Measurements from ENCODE around the gene PAPOLA.
A peak's percentile ranks its signal among the peaks of the same experiment; 100 is the strongest.

Gene PAPOLA

DNA sequence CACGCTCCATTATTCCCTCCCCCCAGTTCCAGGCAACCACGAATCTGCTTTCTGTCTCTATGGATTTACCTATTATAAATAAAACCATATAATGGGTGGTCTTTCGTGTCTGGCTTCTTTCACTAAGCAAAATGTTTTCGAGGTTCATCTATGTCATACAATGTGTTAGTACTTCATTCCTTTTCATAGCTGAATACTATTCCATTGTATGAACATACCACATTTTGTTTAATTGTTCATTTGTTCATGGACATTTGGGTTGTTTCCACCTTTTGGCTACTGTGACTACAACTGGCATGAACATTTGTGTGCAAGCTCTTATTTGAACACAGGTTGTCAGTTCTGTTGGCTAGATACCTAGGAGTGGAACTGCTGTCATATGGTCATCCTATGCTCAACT is 12.9 kb upstream of the PAPOLA start:
- TF ChIP-seq, protein P1, sequence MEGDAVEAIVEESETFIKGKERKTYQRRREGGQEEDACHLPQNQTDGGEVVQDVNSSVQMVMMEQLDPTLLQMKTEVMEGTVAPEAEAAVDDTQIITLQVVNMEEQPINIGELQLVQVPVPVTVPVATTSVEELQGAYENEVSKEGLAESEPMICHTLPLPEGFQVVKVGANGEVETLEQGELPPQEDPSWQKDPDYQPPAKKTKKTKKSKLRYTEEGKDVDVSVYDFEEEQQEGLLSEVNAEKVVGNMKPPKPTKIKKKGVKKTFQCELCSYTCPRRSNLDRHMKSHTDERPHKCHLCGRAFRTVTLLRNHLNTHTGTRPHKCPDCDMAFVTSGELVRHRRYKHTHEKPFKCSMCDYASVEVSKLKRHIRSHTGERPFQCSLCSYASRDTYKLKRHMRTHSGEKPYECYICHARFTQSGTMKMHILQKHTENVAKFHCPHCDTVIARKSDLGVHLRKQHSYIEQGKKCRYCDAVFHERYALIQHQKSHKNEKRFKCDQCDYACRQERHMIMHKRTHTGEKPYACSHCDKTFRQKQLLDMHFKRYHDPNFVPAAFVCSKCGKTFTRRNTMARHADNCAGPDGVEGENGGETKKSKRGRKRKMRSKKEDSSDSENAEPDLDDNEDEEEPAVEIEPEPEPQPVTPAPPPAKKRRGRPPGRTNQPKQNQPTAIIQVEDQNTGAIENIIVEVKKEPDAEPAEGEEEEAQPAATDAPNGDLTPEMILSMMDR (IDR thresholded peaks at IDR 0.05; ENCODE audit: extremely low read depth, missing control alignments), result no peak
- DNase-seq (ENCODE audit: low spot score), result no peak

DNA sequence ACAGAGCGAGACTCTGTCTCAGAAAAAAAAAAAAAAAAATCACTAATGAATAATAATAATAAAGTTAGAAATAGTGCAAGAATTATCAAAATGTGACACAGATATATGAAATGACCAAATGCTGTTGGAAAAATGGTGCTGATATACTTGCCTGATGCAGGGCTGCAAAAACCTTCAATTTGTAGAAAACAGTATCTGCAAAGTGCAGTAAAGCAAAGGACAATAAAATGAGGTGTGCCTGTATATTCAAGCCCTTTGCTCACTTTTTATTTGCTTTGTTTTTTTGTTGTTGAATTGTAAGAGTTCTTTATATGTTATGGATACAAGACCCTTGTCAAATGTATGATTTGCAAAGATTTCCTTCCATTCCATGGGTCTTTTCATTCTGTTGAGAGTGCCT is 9.0 kb upstream of the PAPOLA start:
- TF ChIP-seq, protein P1 (IDR thresholded peaks at IDR 0.05; ENCODE audit: extremely low read depth, missing control alignments), result no peak
- DNase-seq (ENCODE audit: low spot score), result no peak

DNA sequence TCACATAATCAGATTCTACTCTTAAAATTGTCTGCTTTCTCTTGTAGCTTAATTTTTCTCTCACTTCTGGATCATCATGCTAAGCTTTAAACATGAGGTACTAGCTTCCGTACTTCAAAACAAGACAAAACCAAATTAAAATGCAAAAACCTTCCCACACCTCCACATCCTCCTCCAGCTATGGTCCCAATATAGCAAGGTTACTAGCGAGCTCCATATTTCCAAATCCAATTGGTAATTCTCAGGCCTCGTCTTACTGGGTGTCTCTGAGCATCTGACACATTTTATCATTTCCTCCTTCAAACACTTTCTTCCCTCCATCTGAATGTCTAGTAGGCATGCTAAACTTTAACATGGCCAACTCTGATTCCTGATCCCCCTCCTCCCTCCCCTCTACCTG is 7.9 kb upstream of the PAPOLA start:
- DNase-seq (ENCODE audit: low spot score), result no peak
- TF ChIP-seq, protein P1 (IDR thresholded peaks at IDR 0.05; ENCODE audit: extremely low read depth, missing control alignments), result no peak

DNA sequence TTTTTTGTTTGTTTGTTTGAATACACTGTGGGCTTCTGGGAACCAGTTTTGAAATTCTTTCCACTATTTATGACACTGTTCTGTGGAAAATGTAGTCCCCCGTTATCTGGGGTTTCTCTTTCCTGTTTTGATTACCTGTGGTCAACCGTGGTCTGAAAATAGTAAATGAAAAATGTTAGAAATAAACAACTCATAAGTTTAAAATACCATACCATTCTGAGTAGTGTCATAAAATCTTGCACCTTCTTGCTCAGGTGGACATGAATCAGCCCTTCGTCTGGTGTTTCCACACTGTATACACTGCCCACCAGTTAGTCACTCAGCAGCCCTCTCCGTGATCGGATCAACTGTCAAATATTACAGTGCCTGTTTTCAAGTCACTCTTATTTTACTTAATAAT is 5.1 kb upstream of the PAPOLA start:
- DNase-seq (ENCODE audit: low spot score), result peak; percentile 38
- TF ChIP-seq, protein P1 (IDR thresholded peaks at IDR 0.05; ENCODE audit: extremely low read depth, missing control alignments), result no peak

DNA sequence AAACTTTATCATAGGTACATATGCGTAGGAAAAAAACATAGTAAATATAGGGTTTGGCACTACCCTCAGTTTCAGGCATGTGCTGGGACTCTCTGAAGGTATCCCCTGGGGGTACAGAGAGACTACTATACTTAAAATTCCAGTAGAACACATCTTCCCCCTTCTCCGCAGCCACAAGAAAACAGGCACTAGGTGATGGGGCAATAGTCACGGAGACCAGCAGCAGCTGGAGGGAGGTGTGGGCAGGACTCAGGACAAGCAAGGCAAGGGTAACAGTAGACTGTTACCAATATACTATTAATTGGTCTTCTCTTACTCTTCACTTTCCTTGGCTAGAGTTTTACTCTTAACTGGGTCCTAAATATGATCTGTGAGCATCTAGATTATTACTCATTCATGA is 4.6 kb upstream of the PAPOLA start:
- TF ChIP-seq, protein P1 (IDR thresholded peaks at IDR 0.05; ENCODE audit: extremely low read depth, missing control alignments), result no peak
- DNase-seq (ENCODE audit: low spot score), result no peak

DNA sequence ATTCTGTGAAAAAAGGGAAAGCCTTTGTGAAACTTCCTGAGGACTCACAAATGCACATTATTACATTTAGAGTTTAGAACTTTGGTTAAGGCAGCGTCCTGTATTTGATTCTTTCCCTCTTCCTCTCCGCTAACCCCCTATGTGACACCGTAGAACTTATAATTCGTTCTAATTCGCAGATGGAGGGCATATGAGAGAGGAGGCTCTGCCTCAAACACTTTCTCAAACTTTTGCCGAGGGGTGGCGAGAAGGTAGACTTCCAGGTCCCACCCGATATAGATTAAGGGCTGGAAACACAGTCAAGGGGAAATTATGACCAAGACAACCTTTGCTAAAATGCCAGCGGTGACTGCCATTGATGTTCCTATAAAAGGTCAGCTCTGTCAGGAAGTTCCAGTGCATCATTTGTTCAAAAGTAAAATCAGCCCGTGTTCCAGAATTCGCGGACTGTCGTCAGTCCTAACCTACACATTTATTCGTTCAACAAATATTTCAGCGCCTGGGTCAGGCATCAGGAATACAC is 904 bp upstream of the PAPOLA start:
- TF ChIP-seq, protein P1 (IDR thresholded peaks at IDR 0.05; ENCODE audit: extremely low read depth, missing control alignments), result no peak
- DNase-seq (ENCODE audit: low spot score), result no peak

DNA sequence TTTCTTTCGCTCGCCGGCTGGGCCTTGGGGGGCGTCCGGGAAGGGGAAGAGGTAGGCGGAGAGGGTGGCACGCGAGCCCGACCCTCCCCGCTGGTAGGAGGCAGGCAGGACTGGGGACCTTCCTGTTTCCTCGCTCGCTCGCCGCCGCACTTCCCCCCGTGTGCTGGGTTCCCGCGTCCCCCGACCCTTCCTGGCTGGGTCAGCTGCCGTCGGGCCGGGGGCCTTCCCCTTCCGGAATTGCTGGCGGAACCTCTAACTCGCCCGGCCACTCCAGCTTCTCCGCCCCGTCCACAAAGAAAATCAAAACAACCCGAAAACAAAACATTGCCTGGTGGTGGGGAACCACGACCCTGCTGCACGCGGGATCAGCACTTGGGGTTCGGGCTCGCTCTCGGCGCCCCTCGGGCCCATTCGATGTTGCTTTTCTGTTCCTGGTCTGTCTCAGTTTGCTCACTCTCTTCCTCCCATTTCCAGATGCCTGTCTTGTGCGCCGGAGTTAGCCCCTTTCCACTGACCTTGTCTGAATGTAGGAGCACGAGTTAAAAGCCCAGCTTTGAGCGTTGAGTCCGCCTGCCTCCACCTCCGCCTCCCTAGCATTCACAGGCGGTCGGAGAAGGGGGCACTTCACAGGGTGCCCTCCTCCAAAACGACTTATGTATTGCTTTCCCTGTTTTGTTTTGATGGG is 581 bp downstream of the PAPOLA start:
- DNase-seq (ENCODE audit: low spot score), result peak; percentile 65
- TF ChIP-seq, protein P1 (IDR thresholded peaks at IDR 0.05; ENCODE audit: extremely low read depth, missing control alignments), result no peak
